AG09309 (cell line): ENCODE data around the gene GLRX5.

Source experiments
- DNase-seq: peaks from one replicate; pipeline ENCODE4 v3.0.0-alpha.2; 2010; ENCODE audit warnings: low read depth
- H3K4me3 ChIP-seq: 2 replicates; pipeline ENCODE4 v1.5.1; 2011; ENCODE audit warnings: mild to moderate bottlenecking, low read depth, low read length, moderate library complexity; ENCODE audit not compliant: control insufficient read depth
- CTCF ChIP-seq: IDR thresholded peaks from 2 replicates; pipeline ENCODE4 v1.5.1; 2011; ENCODE audit warnings: mild to moderate bottlenecking, low read depth, low read length, inconsistent platforms; ENCODE audit not compliant: insufficient read depth, control insufficient read depth; ENCODE audit errors: missing control alignments

GLRX5 gene

GRCh38 chr14:95522556-95522955 lies 12.3 kb upstream of the GLRX5 start:
- DNase-seq, result no peak
- no peak for TF ChIP-seq CTCF
- no peak overlapping the region for H3K4me3 ChIP-seq

GRCh38 chr14:95523051-95523814 lies 11.6 kb upstream of the GLRX5 start:
- TF ChIP-seq CTCF, result no peak
- no peak for DNase-seq
- H3K4me3 ChIP-seq, result no peak overlapping the region

GRCh38 chr14:95523815-95524448 lies 10.9 kb upstream of the GLRX5 start:
- no peak overlapping the region for H3K4me3 ChIP-seq
- DNase-seq, result no peak
- no peak for TF ChIP-seq CTCF

- TF ChIP-seq CTCF, result no peak
- H3K4me3 ChIP-seq, result no peak overlapping the region
- no peak for DNase-seq
Measured at GRCh38 chr14:95524706-95525512, 9.9 kb upstream of the GLRX5 start.

- TF ChIP-seq CTCF, result no peak
- H3K4me3 ChIP-seq, result no peak overlapping the region
- no peak for DNase-seq
Measured at GRCh38 chr14:95525999-95526398, 8.9 kb upstream of the GLRX5 start.

GRCh38 chr14:95526483-95527386 lies 8.1 kb upstream of the GLRX5 start:
- no peak for TF ChIP-seq CTCF
- DNase-seq, result no peak
- H3K4me3 ChIP-seq, result no peak overlapping the region
